GM18870 (cell line): Measurements from ENCODE around the gene RBM19.

Experiments
- ATAC-seq: cut with Tn5 transposase; IDR thresholded peaks from one replicate; pipeline ENCODE4 v1.9.1; 2021; ENCODE audit warnings: moderate library complexity; ENCODE audit not compliant: unreplicated experiment

The RBM19 gene

DNA sequence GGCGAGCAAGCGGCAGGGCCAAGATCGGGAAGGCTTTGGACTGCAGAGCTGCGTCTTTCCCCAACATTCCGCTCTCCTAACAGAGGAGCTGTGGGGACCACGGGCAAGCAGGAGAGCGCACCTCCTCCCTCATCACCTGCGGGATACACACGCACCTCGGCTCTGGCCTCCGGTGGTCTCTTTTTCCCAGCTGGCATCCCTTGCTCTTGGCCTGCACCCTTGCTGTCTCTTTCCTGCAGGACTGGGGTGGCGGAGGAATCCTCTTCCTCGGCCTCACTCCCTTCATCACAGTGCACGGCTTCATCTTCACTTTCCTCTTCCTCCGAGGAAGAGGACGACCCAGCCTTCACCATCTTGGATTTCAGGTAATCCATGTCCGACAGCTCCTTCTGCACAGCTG, 8.5 kb downstream of the RBM19 start:
- no peak for ATAC-seq

DNA sequence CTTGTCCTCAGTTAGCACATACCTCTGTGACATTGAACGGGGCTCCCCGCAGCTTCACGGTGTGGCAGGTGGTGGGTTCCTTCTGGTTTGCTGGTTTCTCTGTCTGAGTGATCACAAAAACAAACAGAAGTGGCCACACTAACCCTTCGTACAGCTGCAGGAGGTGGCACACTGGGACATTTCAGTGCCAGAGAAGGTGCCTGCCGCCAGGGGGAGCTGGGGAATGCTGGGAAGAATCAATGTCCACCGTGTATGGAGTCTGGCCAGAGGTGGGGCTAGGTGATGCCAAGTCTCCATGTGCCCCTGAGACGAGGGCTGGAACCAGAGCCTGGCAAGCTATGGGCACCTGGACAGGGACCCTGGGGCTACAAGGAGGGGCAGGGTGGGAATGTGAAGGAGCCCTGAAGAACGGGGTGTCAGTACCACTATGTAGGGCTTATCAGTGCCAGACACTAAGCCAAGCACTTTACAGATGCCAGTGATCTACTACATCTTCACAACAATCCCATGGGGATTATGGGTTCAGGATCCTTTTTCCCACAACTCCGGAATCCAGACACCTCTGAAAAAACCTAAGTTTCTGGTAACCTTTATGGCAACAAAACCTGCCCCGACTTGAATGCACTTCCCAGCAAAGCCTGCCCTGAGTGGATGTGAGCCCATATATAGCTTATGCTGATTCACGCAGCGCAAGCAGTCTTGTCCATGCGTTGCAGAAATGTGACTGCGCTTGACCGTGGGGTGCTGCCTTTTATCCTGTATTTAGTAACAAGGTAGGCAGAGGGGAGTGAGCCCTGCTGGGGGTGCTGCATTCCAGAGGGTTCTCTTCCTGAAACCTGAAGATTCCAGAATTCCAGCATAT, 10.8 kb downstream of the RBM19 start:
- ATAC-seq = no peak

DNA sequence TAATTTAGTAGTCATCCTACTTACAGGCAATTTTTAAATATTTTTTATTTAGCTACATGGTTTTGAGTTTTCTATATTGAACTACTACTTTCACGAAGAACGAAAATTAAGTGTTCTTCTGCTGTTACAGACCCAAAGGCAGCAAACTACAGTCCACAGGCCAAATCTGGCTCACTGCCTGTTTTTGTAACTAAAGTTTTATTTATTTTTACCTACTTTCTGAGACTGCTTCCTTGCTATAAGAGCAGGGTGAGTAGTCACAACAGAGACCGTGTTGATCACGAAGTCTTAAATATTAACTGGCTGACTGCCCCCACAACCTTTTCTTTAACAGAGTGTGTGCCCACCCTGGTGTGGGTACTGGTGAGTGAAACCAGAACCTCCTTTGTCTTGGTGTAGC, 11.6 kb downstream of the RBM19 start:
- ATAC-seq = no peak

DNA sequence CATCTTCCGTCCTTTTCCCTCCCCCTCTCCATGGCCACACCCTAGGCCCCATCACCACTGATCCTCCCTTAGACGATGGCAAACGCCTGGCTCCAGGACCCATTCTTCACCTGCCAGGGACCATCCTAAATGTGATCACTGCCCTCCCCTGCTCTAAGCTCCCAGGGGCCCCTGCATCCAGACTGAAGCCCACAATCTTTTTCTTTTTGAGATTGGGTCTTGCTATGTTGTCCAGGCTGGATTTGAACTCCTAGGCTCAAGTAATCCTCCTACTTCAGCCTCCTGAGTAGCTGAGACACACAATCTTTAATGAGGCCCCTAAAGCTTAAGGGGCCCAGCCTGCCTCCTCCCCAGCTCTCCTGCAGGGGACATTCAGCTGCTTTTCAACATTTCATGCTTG, 15.3 kb downstream of the RBM19 start:
- no peak for ATAC-seq

DNA sequence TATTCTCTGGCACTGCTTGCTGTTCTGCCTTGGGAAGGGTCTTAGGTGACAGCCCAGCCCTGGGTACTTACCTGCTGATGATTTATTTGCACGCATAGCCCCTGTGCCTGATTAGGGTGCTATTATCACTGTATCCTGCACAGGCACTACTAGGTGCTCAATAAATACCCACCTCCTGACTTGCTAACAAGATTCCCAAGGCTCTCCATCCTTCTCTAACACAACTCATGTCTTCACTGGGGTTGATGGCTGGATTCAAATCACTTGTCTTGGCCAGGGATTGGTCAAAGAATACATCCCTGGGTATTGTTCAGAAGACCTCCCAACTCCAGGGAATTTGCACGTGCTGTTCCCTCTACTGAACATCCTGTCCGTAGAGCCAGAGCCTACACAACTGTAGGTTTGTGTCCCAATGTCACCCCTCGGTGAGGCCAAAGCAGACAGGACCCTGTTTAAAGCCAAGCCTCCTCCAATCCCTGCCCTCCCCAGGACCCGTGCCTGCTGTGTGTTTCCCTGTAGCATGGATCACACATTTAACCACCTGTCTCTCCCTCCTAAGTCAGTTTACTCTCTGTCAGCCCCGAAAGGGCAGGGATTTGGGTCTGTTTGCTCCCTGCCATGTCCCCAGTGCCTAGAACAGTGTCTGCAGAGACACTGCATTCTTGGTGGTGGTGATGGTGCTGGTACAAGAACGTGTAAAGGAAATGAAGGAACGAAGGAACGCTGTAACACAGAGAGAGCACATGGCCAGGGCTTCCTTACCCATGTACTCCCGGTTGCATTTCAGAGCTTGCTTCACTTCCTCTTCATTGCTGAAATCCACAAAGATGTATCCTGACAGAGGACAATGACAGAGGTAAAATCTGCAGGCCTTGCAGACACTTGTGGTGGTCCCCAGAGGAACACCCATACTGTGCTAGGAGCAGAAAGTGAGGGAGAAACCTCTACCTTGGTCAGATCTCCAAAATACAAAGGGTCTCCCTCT, 16.5 kb downstream of the RBM19 start:
- ATAC-seq = no peak

DNA sequence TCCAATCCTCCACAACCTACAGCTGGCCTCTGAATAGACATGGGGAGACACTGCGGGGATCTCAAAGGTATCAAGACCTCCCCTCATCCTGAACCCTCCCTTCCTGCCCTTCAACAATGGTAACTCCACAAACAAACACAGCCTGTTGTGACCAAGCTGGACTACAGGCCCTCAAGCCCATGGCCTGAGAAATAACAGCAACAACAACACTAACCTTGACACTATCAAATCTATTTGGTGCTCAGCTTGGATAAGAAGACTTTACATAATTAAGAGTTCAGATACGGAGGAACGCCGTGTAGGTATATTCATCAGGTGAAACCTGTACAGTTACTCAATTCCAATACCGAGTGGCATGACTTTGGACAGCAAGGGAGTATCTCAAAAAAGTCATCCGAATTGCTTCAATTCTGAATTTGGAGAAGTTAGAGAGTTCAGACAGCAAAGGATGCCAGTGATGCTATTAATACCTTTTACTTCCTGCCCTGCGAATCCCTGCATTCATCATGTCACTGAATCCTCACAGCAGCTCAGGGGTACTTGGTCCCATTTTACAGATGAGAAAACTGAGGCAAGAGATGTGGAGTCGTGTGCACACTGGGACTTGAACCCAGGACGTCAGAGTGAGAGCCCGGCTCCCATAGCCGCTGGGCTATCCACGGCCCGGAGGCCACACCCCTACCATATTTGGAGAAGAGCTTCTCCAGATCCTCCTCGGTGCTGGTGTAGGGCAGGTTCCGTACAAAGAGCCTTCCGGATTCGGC, 17.8 kb downstream of the RBM19 start:
- ATAC-seq = no peak

DNA sequence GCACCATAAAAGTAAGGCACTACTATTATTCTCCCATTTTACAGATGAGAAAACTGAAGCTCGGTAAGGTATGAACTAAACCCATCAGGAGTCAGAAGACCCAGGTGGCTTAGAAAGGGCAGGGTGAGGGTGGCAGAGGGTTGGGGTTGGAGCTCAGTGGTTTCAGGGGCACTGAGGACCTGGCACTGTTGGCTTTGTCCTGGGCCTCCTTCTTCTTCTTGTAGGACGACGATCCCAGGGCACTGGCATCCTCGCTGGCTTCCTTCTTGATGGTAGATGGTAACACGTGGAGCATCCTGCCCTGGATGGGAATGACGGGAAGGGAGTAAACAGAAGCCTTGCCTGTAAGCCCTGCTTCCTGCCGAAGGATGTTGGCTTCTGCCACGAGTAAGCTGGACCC, 19.9 kb downstream of the RBM19 start:
- ATAC-seq = no peak

DNA sequence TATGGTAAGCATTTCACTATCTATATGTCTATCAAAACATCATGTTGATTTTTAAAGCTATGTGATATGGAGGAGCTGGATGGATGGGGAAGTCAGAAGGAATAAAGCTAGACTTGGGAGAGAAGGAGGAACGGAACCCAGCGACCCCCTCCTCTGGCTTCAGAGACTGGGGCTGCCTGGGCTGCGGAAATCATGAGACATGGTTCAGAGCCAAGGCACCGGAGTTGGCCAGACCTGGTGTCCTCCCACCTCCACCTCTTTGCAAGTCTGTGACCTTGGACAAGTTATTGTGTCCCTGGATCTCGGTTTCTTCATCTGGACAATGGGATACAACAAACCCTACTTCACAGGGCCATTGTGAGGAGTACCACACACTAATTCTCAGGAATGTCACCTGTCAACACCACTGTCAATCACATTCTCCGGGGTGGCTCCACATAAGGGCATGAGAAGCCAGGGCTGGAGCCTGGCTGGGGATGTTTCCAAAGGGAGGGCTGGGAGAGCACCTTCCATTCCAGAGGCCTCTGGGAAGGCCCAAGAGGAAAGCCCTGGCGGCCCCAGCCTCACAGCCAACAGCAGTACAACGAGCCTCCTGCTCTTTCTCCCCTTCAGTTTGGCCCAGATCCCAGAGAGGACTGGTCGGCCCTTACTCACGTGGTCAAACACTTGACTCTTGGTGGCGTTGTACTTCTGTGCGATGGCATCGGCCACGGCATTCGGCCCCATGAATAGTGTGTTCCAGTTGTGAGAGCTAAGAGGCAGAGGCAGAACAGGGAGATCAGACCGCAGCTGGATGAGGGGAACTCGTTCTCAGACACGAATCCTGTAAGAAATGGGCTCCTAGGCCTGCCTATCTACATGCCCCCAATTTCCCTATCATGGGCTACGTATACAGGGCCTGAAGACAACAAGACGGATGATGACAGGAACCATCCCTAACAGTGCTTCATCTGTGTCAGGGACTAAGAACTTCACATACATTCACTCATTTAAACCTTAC, 20.7 kb downstream of the RBM19 start:
- no peak for ATAC-seq

DNA sequence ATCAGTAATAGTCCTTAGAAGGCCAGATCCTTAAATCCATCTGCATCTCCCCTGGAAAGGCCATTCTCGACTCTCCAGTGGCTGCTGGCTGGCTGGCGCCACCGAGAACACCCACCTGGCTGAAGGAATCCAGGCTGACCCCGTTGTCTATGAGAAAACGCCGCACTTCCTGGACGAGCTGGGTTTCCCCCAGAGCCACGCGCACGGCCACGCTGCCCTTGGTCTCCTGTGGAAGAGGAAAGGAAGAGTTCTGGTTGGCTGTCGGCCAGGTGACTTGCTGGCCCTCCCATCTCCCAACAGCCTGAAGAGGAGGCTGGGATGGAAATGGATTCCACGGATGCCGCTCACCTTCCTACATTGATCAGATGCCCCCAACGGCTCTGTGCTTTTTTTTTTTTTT, 23.9 kb downstream of the RBM19 start:
- no peak for ATAC-seq

DNA sequence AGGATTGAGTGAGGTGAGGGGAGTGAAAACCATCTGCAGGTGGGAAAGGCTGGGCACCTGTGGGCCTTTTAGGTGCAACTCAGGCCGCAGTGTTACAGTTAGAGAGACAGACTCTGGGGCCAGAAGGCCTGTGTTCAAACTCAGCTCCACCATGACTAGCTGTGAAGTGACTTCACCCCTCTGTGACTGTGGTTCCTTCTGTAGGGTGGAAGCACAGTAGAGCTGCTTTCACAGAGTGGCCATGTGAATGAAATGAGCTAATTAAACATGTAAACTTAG, 25.0 kb downstream of the RBM19 start:
- no peak for ATAC-seq

DNA sequence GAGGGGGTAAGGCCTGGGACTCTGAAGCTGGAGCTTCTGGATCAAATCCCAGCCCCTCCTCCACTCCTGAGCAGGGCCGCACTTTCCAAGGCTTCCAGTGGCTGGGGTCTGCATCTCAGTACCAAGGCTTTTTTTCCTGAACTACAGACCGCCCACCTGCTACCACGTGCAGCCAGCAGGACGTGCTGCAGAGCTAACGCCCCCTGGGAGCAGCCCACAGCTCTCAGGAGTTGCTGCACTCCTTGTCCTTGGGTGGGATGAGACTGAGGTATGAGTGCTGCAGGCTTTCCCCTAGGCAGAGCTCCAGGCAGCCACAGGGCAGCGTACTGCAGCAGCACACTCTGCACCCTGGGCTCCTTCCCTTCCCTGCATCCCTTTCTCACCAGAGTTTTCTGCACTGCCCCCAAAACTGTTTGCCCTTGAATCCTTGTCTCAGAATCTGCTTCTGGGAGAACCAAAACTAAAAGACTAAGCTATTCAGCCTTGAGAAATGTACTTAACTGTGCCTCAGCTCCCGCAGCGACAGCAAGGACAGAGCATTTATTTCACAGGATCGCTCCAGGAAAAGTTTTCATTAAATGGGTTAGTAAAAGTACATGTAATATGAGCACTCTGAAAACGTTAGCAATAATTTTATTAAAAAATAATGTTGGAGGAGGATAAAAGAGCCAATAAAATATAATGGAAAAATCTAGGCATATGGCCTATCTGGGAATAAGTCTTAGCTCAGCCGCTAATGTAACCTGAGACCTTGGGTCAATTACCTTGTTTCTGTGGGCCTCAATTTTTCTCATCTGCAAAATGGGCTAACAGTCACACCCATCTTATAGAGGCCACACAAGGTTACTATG, 25.5 kb downstream of the RBM19 start:
- ATAC-seq = no peak

DNA sequence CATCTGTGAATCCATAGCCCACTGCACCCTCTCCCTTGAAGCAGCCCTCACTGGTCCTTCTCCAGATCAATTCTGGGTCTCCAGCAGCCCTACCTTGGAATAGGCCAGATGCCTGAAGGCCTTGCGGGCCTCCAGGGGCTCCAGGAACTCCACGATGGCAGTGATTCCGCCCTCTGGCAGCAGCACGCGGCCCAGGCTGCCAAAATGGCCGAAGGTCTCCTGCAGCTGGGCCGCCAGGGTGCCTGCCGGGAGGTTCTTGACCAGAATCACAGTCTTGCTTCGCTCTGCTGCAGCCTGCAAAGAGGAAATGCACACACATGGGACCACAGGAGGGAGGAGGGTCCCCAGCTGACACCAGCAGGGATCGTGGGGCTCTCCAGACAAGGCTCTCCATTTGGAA, 26.3 kb downstream of the RBM19 start:
- no peak for ATAC-seq

DNA sequence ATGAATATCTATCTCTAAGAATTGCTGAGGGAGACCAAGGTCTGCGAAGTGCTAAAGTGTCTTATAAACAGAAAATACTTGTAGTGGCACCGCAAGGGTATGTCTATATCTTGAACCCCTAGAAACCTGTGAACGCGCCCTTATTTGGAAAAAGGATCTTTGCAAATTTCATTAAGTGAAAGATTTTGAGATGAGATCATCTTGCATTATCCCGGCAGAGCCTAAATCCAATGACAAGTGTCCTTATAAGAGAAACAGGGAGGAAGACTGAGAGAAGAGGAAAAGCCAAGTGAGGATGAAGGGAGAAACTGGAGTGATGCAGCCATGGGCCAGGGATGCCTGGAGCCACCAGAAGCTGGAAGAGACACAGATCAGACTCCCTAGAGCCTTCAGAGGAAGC, 27.7 kb downstream of the RBM19 start:
- no peak for ATAC-seq

DNA sequence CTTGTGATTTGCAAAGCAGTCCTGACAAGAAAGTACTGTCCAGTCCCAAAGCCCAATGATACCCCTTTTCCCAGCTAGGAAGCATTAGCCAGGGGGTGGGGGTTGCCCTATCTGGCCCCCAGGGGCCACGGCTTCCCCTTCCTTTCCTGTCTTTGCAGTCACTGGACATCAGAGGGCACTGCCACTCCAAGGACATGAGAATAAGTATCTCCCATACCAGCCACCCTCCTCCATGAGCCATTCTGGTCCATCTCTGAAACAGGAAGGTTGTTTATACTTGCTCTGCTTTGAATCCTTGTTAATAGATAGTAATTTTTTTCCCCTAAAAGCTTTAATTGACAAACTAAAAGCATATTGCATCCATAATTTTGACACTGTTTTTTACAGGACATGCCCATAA, 29.7 kb downstream of the RBM19 start:
- ATAC-seq = no peak

DNA sequence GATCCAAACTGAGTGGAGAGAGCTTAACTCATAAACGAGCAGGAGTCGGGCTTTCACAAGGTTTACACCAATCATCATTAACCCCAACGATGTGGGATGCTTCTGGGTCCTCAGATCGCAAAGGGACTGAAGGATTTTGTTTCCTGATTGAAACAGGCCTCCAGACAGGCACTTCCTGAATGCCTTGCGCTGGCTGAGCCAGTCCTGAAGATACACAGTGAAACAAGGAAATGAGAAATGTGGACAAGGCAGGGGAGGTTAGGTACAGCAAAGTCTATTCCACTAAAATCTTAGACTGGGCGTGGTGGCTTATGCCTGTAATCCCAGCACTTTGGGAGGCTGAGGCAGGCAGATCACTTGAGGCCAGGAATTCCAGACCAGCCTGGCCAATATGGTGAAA, 30.7 kb downstream of the RBM19 start:
- ATAC-seq = no peak

DNA sequence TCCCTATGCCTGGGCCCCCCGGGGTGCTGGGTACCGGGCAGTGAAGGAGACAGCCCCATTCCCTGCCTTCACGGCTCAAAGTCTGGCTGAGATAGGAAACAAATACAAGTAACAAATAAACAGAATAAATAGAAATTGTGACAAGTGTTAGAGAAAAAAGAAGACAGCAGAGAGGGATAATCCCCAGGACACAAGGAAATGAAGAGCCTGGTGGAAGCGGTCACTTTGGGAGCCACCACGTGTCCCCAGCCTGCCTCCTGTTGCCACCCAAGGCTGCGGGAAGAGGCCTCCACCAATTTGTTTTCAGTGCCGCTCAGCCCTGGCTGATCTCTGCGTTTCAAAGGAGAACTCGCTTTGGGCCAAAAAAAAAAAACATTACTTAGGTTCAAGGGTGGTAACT, 31.2 kb downstream of the RBM19 start:
- ATAC-seq = no peak

DNA sequence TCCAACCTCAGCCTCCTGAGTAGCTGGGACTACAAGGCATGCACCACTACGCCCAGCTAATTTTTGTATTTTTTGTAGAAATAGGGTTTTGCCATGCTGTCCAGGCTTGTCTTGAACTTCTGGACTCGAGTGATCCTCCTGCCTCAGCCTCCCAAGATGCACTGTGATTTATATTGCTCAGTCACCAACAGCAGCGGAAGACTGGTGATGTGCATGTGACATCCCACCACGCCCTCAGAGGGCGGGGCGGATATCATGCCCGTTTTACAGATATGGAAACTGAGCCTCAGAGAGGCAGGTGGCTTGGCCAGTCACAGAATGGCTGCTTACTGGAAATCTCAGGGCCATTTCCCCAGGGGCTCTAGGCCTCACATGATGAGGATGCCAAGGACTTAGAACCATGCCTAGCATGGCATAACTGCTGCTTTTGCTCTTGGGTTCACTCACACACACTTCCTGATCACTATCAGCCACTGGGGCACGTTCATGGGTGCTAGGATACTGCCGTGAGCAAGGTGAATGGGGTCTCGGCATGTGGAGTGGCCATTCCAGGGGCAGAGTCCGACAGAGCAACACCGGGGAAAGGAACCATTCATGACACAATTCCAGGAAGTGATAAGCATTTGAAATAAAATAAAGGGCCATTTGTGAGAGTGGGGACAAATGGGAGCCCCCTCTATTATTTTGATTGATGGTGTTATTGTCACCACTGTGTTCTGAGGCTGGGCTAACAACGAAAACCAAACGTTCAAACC, 31.9 kb downstream of the RBM19 start:
- ATAC-seq = no peak

DNA sequence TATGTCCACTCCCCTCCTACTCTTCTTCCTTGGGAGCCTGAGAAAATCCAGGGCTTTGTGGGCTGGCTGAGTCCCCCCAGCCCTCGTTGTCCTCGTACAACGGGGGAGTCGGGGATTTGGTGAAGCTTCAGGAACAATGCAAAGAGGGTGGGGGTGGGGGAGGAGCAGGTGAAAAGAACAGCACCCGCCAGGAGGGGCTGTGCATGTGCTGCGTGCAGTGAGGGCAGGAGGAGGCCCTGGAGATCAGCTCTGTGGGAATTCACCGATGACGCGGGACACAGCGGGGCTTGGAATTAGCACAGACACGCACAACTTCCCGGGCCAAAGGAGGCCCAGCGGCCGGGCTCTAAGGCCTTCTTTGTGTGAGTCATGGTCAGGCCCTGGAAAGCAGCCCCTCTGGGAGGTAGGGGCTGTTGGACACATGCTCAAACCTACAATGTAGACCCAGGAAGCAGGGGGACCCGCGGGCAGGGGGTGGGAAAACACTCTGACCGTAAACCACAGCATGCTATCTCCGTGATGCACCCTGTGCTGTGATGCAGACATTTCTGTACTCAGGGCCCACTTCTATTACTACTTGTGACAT, 32.8 kb downstream of the RBM19 start:
- ATAC-seq = no peak
